IPS-NIHi7 (cell line): ENCODE results near the gene LGALS13.
"Not testable (repeated sequence)": the region's sequence is repeated elsewhere in the genome, so short reads cannot be mapped to it uniquely, and the experiment has no call there.

Source experiments
- DNase-seq: peaks from one replicate; pipeline ENCODE4 v3.0.0; 2012; ENCODE audit warnings: mixed read lengths; ENCODE audit errors: extremely low spot score

LGALS13 gene

DNA sequence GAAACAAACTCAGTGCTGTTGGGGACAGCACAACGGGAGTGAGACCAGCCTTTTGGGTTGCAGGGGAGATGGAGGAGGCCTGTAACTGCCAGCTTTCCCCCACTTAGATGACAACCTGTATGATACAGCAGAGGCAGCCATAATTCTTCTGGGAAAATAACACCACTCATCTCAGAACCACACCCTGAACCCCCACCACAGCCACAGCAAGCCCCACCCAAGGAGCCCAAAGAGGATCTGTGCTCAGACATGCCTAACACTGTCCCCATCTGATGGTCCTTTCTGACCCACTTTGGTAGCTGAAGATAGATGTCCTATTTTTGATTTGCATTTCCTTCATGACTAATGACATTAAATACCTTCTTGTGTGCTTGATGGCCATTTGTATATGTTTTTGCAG lies 15.4 kb downstream of the LGALS13 start:
- DNase-seq = no peak

DNA sequence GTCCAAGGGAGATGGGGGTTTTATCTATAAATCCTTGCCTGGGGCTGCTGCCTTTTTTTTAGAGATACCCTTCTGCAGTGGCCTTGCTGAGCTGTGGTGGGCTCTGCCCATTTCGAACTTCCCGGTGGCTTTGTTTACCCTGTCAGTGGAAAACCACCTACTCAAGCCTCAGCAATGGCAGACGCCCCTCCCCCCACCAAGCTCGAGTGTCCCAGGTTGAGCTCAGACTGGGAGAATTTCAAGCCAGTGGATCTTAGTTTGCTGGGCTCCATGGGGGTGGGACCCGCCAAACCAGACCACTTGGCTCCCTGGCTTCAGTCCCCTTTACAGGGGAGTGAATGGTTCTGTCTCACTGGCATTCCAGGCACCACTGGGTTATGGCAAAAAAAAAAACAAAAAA lies 21.6 kb downstream of the LGALS13 start:
- DNase-seq = no peak

DNA sequence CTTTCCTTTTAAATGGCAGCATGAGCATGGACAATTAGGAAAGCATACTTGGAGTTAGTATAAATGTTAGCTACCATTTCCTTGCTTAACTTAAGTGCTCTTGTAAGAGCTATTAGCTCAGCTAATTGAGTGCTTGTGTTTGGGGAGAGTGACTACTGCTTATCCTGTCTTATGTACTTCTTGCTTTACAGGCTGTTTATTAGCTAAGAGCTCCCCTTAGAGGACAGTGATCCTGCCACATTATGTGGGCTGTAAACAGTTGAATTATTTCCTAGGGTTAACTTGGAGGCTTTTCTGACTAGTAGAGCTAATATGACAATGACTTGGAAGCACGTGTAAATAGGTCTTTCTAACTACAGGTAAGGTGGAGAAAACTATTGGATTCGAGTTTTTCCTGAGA lies 25.3 kb downstream of the LGALS13 start:
- not testable (repeated sequence) for DNase-seq

DNA sequence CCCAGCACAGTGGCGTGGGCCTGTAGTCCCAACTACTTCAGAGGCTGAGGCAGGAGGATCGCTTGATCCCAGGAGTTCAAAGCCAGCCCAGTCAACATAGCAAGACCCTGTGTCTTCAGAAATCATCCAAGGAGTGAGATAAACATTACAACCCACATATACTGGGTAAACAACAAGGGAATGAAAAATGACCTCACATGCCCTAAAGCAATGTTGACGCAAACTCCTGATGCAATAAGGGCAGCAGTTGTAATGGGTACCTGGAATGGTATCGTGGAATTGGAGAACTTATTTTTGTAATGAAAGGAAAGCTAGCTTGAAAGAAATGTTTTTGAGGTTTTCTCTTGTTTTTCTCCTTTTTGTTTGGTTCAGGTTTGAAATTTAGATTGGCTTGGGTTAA lies 28.9 kb downstream of the LGALS13 start:
- no peak for DNase-seq

DNA sequence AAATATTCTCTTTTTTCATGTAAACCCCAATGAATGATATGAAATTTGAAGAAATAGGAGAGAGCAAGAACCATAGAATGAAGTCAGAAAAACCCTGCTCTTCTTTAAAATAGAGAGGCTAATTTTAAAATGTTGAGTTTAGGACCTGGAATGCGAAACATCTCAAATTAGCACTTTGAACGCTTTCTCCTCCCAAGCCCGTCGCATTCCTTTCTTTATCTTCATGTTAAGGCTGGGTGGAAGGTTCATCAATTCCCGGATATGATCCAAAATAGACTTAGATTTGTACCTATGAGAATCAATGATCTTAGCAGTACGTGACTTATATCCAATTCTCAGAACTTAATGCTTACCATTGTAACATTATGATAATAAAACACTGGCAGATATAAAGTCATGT lies 29.3 kb downstream of the LGALS13 start:
- DNase-seq = no peak

DNA sequence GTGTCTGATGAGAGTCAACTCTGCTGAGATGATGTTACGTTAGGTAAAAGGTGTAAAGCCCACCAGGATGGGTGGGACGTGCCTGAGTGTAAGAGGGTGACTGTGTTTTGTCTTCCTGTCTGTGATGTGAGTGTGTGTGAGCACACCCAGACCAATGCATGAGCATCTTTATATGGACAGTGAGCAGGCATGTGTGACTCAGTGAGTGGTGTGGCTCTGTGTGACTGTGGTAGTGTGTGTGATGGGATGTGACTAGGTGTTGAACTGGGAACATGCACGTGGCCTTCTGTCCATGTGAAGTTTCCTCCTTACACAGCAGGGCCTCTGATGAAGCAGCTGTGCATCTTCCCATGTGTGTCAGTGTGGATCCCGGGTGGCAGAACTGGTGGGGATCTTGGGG lies 35.6 kb downstream of the LGALS13 start:
- no peak for DNase-seq

DNA sequence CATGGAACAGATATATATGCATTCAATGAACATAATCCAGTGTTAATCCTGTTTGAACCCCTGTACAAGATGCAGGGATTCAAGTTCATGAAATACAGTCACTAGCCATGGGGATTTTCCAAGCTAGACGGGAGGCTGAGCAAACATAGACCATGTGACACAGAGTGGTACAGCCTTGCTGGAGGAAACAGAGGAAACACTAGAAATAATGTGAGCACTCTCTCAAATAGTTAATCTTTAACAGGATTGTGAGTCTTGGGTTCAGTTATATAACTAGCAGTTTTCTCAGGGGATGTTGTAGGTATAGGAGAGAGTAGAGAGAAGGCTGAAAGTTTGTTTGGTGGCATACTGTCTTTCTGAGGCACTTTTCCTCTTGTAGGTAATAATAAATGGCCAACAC lies 39.4 kb downstream of the LGALS13 start:
- no peak for DNase-seq

DNA sequence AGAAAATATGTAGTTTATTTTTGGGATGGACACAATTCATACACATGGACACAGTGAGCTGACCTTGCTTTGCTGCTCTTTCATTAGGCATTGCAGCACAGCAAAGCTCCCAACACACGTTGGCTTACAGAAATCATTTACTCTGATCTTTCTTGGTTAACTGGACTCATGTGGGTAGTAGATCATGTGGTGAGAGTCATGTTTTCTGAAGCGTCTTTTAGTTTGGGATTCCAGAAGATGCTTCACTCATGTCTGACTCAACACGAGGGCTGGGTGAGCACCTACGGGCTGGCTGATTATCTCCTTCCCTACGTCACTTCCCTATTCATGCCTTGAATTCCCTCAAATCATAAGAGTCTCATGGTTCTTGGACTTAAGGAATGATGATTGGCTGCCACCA lies 41.3 kb downstream of the LGALS13 start:
- no peak for DNase-seq

DNA sequence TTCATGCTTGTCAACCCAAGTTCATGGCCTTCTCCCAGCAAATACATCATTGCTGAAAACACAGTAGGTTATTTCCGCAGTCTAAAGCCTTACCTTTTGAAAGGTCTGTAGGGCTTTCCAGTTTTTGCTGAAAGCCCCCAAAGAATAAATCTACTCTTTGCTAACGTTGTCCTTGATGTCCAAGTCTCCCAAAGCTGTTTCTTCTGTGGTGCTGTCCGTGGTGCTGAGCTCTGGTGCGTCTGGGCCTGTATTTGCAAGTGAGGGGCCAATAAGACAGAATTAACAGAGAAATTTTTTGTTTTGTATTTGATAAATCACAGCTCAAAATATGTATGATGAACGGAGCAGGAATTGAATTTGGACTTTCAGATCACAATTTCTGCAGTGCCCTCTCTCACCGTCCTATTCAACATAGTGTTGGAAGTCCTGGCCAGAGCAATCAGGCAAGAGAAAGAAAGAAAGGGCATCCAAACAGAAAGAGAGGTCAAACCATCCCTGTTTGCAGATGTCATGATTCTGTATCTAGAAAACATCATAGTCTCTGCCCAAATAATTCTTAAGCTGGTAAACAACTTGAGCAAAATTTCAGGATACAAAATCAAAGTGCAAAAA lies 43.6 kb downstream of the LGALS13 start:
- peak; percentile 45 for DNase-seq

DNA sequence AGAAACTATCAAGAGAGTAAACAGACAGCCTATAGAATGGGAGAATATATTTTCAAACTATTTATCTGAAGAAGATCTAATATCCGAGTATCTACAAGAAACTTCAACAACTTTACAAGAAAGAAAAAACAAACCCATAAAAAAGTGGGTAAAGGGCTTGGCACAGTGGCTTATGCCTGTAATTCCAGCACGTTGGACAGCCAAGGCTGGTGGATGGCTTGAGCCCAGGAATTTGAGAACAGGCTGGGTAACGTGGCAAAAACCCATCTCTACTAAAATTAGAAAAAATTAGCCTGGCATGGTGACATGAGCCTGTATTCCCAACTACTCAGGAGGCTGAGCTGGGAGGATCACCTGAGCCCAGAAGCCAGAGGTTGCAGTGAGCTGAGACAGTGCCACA lies 45.6 kb downstream of the LGALS13 start:
- DNase-seq = no peak

DNA sequence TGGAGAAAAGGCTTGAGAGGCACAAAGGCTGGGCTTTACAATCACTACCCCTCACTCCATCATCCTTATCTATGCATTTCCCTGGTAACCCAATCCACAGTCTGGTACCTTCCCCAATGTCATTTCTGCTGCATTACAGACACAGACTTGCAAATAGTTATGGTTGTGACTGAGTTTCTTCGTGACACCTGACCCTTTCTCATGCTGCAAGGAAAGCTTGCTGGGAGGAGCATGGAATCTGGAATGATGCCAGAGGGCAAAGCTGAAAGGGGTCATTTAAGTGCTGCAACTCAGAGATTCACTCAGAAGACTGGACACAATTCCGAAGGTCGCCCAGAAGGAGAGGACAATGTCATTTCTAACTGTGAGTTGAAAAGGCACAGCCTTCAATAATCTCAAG lies 53.3 kb downstream of the LGALS13 start, which contains the start of gene LGALS16:
LGALS16 (plus strand) TSS at position 301 of the 400 bp plus-strand sequence; CDS start at position 350, 49 bp downstream.
- DNase-seq = no peak
